ENCODE measurements around the gene CLTB. TPM values are rescaled to one million over a fixed set of nuclear protein-coding genes. Genes with fewer than 3 reads are reported as not detected.

The CLTB gene
- total and polyA plus RNA-seq, 2 of the 13 experiments (the other 11 are each of a cell fraction or from before 2014, with no cell fraction given) = 23.3 to 33.8 TPM

DNA sequence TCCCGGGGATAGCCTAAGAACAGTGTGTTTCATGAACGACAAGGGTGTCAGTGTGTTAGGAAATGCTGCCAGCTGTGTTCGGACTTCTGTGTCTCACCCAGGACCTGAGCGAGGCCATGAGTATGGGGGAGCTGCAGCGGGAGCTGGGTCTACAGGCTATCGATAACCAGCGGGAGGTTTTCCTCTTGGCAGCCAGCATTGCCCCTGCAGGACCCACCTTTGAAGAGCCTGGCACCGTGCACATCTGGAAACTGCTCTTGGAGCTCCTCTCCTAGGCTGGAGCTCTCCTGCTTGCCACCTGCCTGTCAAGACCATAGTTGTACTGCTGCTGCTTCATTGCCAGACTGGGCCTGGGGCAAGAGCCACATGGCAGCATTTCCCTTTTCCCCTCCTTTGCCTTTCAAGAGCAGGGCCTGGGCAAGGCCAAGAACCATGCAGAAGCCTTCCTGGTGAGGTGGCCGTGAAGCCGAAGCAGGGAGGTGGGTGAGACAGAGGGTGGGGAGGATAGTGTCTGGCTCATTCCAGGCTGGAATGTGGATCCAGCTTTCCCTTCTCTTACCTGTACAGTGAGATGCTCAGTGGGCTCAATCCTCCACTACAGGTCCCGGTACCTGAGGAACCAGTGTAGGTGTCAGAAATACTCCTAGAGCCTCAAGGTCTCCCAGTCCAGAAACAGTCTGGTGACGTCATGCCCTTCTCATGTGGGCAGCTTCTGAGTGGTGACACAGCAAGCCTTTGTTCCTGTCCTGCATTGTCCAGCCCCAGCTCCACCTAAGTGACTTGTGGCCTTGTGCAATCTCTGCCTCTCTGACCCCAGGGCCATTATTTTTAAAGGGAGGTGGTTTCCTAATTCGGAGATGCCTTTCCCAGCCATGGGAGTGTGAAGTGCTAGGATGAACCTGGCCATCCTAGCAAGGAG is 44.5 kb downstream of the CLTB start:
- H3K4me3 ChIP-seq (replicated peaks in 1 of 3; ENCODE audit: insufficient read depth in 1 of 3, low read depth in 2 of 3, low read length in 3 of 3) = no peak overlapping the region
- H3K4me1 ChIP-seq (ENCODE audit: insufficient read depth, low read length) = peaks cover 49% of the 10 kb centered on the region
- peak overlapping the region; percentile 29 for H3K27ac ChIP-seq (ENCODE audit: extremely low read length, insufficient read depth, low read length)
- no peaks in the 10 kb centered on the region for H3K9me3 ChIP-seq (ENCODE audit: low read length)
- intact Hi-C loops (cut with micrococcal nuclease; ENCODE audit: unreplicated experiment) = loop anchor here (1.0 kb wide), 2 partner anchors 10 to 16 kb away; partner anchors contain the start of genes HIGD2A and NOP16
- no peaks in the 10 kb centered on the region for H3K27me3 ChIP-seq (ENCODE audit: control insufficient read depth in 1 of 2, insufficient read depth in 2 of 2, low read length in 2 of 2)
- peak overlapping the region; percentile 40 for H3K9ac ChIP-seq (ENCODE audit: insufficient read depth, low read depth, low read length)
- WGBS (ENCODE audit: low lambda C conversion rate) = 55% methylated on average over 11 of the region's 13 CpGs
- DNase-seq (ENCODE audit: low spot score) (peak; percentile 90), ATAC-seq (peak; percentile 84), FAIRE-seq (peak; percentile 86)
- H3K36me3 ChIP-seq (replicated peaks in 1 of 2; ENCODE audit: control insufficient read depth in 1 of 2, insufficient read depth in 2 of 2, low read length in 2 of 2) = no peaks in the 10 kb centered on the region
- BruUV-seq (replicated peaks) = TSS peak; percentile 51
- no peaks in the 10 kb centered on the region for H4K20me1 ChIP-seq (ENCODE audit: insufficient read depth, low read length)
- peak overlapping the region; percentile 60 for H3K4me2 ChIP-seq (ENCODE audit: low read depth, low read length)
- no peak overlapping the region for H2AFZ ChIP-seq (ENCODE audit: low read length)
- no peaks in the 10 kb centered on the region for H3K79me2 ChIP-seq (ENCODE audit: insufficient read depth, low read length)
- in situ Hi-C loops (cut with HindIII; ENCODE audit: extremely low pct_ligation_motif_present, low pct_unique_long_range_greater_than_20kb) = no loop called here
- POLR2A ChIA-PET = interaction anchor here (0.9 to 2.7 kb wide), 3 partner anchors 10 to 17 kb away, joined by 3 to 37 read pairs (median 9); partner anchors contain the start of genes HIGD2A, KIAA1191 and NOP16
- CTCF ChIA-PET (ENCODE audit: low intra/inter-chr PET ratio, low total read pairs) = no interaction called here
- TF ChIP-seq HMG20A (CRISPR knock-in tag; IDR thresholded peaks at IDR 0.05; ENCODE audit: borderline replicate concordance) = peak; percentile 20; the same call in 1 of the 2 replicates
- TF ChIP-seq PATZ1 (CRISPR knock-in tag; IDR thresholded peaks at IDR 0.05) = 0 out of 2 replicates have a peak, but pooled peaks have one; percentile 38
- peak; percentile 45 for TF ChIP-seq ZNF687 (CRISPR knock-in tag; IDR thresholded peaks at IDR 0.05)
- 0 out of 2 replicates have a peak, but pooled peaks have one; percentile 26 for TF ChIP-seq ZNF292 (CRISPR knock-in tag; IDR thresholded peaks at IDR 0.05; ENCODE audit: borderline replicate concordance, low read depth)
- peak; percentile 95 for TF ChIP-seq CEBPB (IDR thresholded peaks at IDR 0.05; ENCODE audit: borderline replicate concordance, low read depth, low read length)
- 0 out of 2 replicates have a peak, but pooled peaks have one; percentile 28 for TF ChIP-seq TBX2 (CRISPR knock-in tag; IDR thresholded peaks at IDR 0.05; ENCODE audit: borderline replicate concordance)
- TF ChIP-seq ZNF883 (CRISPR knock-in tag; IDR thresholded peaks at IDR 0.05; ENCODE audit: not compliant biosample characterization) = no peak
- no peak for TF ChIP-seq ZNF564 (CRISPR knock-in tag; IDR thresholded peaks at IDR 0.05)
- TF ChIP-seq NR2F1 (CRISPR knock-in tag; IDR thresholded peaks at IDR 0.05) = 0 out of 4 replicates have a peak, but pooled peaks of 1 of the 2 experiments have one; percentile 16
- TF ChIP-seq, protein P1, sequence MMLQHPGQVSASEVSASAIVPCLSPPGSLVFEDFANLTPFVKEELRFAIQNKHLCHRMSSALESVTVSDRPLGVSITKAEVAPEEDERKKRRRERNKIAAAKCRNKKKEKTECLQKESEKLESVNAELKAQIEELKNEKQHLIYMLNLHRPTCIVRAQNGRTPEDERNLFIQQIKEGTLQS (CRISPR knock-in tag; IDR thresholded peaks at IDR 0.05) = peak; percentile 52; the same call in 1 of the 2 replicates
- peak; percentile 95 for TF ChIP-seq SOX5 (CRISPR knock-in tag; IDR thresholded peaks at IDR 0.05; ENCODE audit: borderline replicate concordance)
- TF ChIP-seq SMC3 (IDR thresholded peaks at IDR 0.05; ENCODE audit: low read length) = no peak
- TF ChIP-seq ZNF235 (CRISPR knock-in tag; IDR thresholded peaks at IDR 0.05; ENCODE audit: borderline replicate concordance) = no peak
- TF ChIP-seq CEBPG (CRISPR knock-in tag; IDR thresholded peaks at IDR 0.05) = peak; percentile 87
- no peak for TF ChIP-seq ZNF253 (CRISPR knock-in tag; IDR thresholded peaks at IDR 0.05; ENCODE audit: borderline replicate concordance)
- 0 out of 2 replicates have a peak, but pooled peaks have one; percentile 28 for TF ChIP-seq MIER3 (CRISPR knock-in tag; IDR thresholded peaks at IDR 0.05; ENCODE audit: borderline replicate concordance)

All from HepG2 (cell line).